ENCODE results near the gene PDCD4.

DNA sequence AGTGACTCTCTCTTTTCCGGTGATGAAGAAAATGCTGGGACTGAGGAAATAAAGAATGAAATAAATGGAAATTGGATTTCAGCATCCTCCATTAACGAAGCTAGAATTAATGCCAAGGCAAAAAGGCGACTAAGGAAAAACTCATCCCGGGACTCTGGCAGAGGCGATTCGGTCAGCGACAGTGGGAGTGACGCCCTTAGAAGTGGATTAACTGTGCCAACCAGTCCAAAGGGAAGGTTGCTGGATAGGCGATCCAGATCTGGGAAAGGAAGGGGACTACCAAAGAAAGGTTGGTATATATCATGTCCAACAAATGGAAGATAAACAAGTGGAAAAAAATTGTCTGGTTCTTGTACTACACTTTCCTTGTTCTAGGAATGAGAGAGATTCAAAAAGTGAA, 9.5 kb downstream of the PDCD4 start:
- TF ChIP-seq, protein P1, sequence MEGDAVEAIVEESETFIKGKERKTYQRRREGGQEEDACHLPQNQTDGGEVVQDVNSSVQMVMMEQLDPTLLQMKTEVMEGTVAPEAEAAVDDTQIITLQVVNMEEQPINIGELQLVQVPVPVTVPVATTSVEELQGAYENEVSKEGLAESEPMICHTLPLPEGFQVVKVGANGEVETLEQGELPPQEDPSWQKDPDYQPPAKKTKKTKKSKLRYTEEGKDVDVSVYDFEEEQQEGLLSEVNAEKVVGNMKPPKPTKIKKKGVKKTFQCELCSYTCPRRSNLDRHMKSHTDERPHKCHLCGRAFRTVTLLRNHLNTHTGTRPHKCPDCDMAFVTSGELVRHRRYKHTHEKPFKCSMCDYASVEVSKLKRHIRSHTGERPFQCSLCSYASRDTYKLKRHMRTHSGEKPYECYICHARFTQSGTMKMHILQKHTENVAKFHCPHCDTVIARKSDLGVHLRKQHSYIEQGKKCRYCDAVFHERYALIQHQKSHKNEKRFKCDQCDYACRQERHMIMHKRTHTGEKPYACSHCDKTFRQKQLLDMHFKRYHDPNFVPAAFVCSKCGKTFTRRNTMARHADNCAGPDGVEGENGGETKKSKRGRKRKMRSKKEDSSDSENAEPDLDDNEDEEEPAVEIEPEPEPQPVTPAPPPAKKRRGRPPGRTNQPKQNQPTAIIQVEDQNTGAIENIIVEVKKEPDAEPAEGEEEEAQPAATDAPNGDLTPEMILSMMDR (IDR thresholded peaks at IDR 0.05): no peak
- no peak for TF ChIP-seq ZFX (IDR thresholded peaks at IDR 0.05; ENCODE audit: borderline replicate concordance)

Measured in 22Rv1 (cell line).